ENCODE measurements around the gene LOC101059915.

The LOC101059915 gene

GRCh38 chrX:71668248-71668595 lies 876 bp downstream of the LOC101059915 start:
- no peaks in the 10 kb centered on the region for H3K79me2 ChIP-seq (replicated peaks; ENCODE audit: insufficient read depth, low read length)

DNA sequence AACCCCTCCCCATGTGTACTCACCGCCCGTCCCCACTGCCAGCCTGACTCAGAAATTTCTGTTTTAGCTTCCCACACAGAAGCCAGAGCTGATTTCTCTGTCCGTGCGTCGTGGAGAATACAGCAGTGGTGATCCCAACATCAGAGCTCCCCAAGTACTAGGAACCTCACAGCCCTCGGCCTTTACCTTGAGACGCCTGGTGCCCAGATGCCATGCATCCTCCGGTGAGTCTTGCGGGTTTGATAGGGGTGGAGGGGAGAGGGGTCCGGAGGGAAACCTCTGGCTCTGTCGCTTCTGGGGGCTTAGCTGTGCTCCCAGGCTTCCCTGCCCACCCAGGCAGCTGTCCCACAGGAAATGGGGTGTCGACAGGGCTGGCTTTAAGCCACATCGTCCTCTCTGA lies 2.1 kb downstream of the LOC101059915 start:
- Histone ChIP-seq H3F3A (ENCODE audit: insufficient read depth, low read length, poor library complexity, severe bottlenecking) (no peaks in the 10 kb centered on the region), H4K20me1 (ENCODE audit: insufficient read depth) (no peaks in the 10 kb centered on the region), H3K9me2 (ENCODE audit: insufficient read depth, low read length) (no peaks in the 10 kb centered on the region), H3K79me2 (replicated peaks; ENCODE audit: insufficient read depth, low read length) (no peaks in the 10 kb centered on the region), H3K36me3 (ENCODE audit: insufficient read depth, low read length) (no peaks in the 10 kb centered on the region), H3K4me2 (ENCODE audit: low read length) (no peak overlapping the region), H3K27ac (ENCODE audit: low read length) (no peak overlapping the region), H3K9me3 (ENCODE audit: low read length) (no peaks in the 10 kb centered on the region), H3K4me3 (ENCODE audit: low read length) (no peak overlapping the region), H3K9ac (ENCODE audit: low read length) (no peak overlapping the region), H3K27me3 (ENCODE audit: insufficient read depth, low read depth, low read length) (no peaks in the 10 kb centered on the region), H2AFZ (ENCODE audit: low read depth, low read length) (no peak overlapping the region)
- TF ChIP-seq, protein P1, sequence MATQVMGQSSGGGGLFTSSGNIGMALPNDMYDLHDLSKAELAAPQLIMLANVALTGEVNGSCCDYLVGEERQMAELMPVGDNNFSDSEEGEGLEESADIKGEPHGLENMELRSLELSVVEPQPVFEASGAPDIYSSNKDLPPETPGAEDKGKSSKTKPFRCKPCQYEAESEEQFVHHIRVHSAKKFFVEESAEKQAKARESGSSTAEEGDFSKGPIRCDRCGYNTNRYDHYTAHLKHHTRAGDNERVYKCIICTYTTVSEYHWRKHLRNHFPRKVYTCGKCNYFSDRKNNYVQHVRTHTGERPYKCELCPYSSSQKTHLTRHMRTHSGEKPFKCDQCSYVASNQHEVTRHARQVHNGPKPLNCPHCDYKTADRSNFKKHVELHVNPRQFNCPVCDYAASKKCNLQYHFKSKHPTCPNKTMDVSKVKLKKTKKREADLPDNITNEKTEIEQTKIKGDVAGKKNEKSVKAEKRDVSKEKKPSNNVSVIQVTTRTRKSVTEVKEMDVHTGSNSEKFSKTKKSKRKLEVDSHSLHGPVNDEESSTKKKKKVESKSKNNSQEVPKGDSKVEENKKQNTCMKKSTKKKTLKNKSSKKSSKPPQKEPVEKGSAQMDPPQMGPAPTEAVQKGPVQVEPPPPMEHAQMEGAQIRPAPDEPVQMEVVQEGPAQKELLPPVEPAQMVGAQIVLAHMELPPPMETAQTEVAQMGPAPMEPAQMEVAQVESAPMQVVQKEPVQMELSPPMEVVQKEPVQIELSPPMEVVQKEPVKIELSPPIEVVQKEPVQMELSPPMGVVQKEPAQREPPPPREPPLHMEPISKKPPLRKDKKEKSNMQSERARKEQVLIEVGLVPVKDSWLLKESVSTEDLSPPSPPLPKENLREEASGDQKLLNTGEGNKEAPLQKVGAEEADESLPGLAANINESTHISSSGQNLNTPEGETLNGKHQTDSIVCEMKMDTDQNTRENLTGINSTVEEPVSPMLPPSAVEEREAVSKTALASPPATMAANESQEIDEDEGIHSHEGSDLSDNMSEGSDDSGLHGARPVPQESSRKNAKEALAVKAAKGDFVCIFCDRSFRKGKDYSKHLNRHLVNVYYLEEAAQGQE (IDR thresholded peaks at IDR 0.05; ENCODE audit: borderline replicate concordance) = no peak
- TF ChIP-seq MXI1 (conservative IDR thresholded peaks at IDR 0.05; ENCODE audit: poor library complexity, severe bottlenecking) (no peak), EP300 (conservative IDR thresholded peaks at IDR 0.05; ENCODE audit: poor library complexity, severe bottlenecking) (no peak), TAF1 (IDR thresholded peaks at IDR 0.05; ENCODE audit: low read depth) (no peak), SMC3 (conservative IDR thresholded peaks at IDR 0.05; ENCODE audit: poor library complexity) (no peak), POLR2AphosphoS5 (IDR thresholded peaks at IDR 0.05) (no peak), EZH2 (IDR thresholded peaks at IDR 0.05; ENCODE audit: borderline replicate concordance, insufficient read depth, low read length, poor library complexity, severe bottlenecking) (no peak), CTCF (IDR thresholded peaks at IDR 0.05; ENCODE audit: poor library complexity, severe bottlenecking) (no peak), RAD21 (conservative IDR thresholded peaks at IDR 0.05) (no peak)

More at GRCh38 chrX:71668248-71668595, 876 bp downstream of the LOC101059915 start:
- TF ChIP-seq, protein P1 (IDR thresholded peaks at IDR 0.05; ENCODE audit: borderline replicate concordance) = no peak
- TF ChIP-seq SMC3 (conservative IDR thresholded peaks at IDR 0.05; ENCODE audit: poor library complexity) (no peak), CTCF (IDR thresholded peaks at IDR 0.05; ENCODE audit: poor library complexity, severe bottlenecking) (no peak), EZH2 (IDR thresholded peaks at IDR 0.05; ENCODE audit: borderline replicate concordance, insufficient read depth, low read length, poor library complexity, severe bottlenecking) (no peak), POLR2AphosphoS5 (IDR thresholded peaks at IDR 0.05) (no peak), EP300 (conservative IDR thresholded peaks at IDR 0.05; ENCODE audit: poor library complexity, severe bottlenecking) (no peak), TAF1 (IDR thresholded peaks at IDR 0.05; ENCODE audit: low read depth) (no peak), MXI1 (conservative IDR thresholded peaks at IDR 0.05; ENCODE audit: poor library complexity, severe bottlenecking) (no peak), RAD21 (conservative IDR thresholded peaks at IDR 0.05) (no peak)
- Histone ChIP-seq H4K20me1 (ENCODE audit: insufficient read depth) (no peaks in the 10 kb centered on the region), H3K4me2 (ENCODE audit: low read length) (no peak overlapping the region), H3K9me3 (ENCODE audit: low read length) (no peaks in the 10 kb centered on the region), H3K27ac (ENCODE audit: low read length) (no peak overlapping the region), H3K9ac (ENCODE audit: low read length) (no peak overlapping the region), H3F3A (ENCODE audit: insufficient read depth, low read length, poor library complexity, severe bottlenecking) (no peaks in the 10 kb centered on the region), H3K9me2 (ENCODE audit: insufficient read depth, low read length) (no peaks in the 10 kb centered on the region), H3K4me3 (ENCODE audit: low read length) (no peak overlapping the region), H3K27me3 (ENCODE audit: insufficient read depth, low read depth, low read length) (no peaks in the 10 kb centered on the region), H2AFZ (ENCODE audit: low read depth, low read length) (no peak overlapping the region), H3K36me3 (ENCODE audit: insufficient read depth, low read length) (no peaks in the 10 kb centered on the region)

All from neural cell (in vitro differentiated cells).